ENCODE results near the gene ASTL.
"Not testable (repeated sequence)": the region's sequence is repeated elsewhere in the genome, so short reads cannot be mapped to it uniquely, and the experiment has no call there.

Gene ASTL

GRCh38 chr2:96095116-96095636, 43.1 kb downstream of the ASTL start:
- FAIRE-seq, result no peak

DNA sequence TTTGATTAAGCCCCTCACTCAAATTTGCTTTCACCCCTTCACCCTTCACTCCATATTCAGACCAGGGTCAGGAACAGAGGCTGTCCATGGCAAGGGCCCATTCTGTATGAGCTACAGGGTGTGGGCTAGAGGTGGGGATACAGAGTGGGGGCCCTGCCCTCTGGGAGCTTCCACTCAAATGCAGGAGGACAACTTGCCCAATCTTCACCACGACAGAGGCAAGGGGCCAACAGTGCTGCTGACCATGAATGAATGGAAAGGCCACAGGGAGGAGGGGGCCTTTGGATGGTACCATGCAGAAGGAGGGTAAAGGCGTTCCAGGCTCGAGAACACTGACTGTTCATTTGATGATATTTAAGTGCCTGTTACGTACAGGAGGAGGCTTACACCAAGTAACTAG, 44.8 kb downstream of the ASTL start:
- no peak for FAIRE-seq

GRCh38 chr2:96092951-96093350, 45.4 kb downstream of the ASTL start:
- FAIRE-seq, result no peak

GRCh38 chr2:96092573-96092877, 45.8 kb downstream of the ASTL start:
- no peak for FAIRE-seq

- FAIRE-seq, result no peak
Measured at GRCh38 chr2:96091711-96092572, 46.4 kb downstream of the ASTL start.

DNA sequence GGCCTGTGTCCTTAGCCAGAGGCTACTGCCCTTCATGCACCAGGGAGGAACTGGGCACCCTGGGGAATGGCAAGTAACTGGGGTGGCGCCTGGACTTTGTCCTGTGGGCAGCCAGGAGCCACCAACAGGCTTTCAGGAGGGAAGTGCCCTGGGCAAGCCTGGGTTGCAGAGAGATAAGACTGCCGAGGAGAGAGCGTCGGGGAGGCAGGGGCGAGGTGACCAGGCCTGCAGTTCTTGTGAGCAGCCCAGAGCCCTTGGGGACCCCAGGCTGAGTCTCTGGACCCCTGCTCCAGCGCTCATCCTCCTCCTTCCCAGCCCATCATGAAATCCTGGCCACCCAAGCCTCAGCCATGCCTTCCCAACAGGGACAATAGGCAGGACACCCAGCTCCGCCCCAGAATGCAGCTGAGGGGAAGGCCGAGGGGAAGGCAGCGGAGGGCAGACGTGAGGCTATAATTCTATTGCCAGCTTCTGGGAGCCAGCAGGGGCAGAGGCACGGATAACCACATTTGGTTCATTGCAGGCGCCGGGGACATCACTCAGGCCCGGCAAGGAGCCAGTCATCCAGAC, 47.1 kb downstream of the ASTL start:
- FAIRE-seq, result no peak

- FAIRE-seq, result no peak
Measured at GRCh38 chr2:96090196-96090926, 47.9 kb downstream of the ASTL start.

DNA sequence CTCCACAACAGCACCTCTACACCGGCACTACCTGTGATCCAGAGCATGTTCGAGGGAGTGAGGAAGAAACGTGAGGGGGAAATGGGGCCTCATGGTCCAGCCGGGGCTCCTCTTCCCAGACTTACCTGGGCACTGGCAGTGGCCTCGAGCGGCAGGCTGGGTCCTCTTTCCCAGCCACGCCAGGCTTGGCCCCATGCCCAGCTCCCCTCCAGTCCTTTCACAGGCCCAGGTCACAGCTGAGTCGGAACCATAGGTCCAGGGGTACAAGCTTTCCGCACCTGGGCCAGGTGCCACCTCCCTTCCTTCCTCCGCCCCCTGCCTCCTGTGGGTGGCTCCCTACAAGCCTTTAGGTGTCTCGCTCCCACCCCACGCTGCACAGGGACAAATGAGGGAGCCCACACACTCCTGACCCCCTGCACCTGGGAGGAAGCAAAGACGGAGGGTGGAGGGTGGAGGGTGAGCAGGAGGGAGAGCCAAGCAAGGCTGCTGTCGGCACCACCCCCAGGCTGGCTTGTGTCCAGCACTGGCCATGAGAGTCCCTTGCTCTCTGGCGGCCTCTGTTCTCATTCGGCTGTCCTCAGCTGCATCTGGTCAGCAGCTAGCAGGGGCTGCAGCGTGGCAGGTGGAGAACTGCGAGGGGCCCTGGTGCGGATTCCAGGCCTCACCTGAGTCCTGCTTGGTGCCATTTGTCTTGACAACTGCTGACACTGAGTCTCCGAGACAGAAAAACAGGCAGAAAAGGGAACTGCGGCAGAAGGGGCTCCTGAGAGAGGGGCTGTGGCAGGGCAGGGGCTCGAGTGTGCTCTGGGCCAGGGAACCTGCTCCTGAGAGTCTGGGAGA, 48.7 kb downstream of the ASTL start:
- no peak for FAIRE-seq

DNA sequence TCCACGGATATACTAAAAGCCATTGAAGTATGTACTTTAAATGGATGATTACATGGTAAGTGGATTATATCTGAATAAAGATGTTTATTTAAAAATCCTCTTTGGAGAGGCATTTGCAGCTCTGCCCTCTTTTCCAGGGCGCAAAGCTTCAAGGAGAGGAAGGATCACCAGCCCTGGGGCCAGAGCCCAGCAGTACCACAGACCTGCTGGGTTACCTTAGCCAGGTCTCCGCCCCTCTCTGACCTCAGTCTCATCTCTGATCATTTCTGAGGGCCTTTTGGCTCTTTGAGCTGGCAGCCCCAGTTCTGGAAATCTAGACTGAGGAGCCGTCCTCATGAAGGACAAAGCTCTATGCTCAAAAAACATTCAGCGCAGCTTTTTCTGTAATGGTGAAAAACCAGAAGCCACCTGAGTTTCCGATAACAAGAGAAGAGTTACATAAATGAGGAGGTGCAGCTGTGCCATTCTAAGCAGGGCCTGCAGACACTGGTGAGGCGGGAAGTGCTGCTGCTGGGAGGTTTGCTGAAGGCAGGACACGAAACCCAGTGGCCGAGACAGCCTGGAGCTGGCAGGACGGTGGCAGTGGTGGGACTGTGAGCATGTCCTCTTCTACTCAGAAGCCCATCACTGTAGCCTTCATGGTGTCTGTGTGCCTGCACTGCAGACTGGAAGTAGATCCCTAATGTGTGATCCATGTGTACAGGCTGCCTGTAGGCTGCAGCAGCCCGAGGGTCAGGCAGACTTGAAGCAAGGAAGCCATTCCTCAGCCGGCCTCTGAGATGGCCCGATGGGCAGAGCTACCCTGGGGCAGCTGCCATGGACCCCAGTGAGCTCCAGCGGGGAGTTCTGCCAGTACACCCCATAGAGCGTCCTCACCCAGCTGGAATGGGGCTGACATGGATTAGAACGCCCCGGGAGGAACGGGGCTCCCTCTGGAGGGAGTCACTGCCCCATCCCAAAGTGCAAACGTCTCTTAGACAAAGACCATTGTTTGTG, 49.7 kb downstream of the ASTL start:
- no peak for FAIRE-seq

- FAIRE-seq, result no peak
Measured at GRCh38 chr2:96087130-96087529, 51.2 kb downstream of the ASTL start.

DNA sequence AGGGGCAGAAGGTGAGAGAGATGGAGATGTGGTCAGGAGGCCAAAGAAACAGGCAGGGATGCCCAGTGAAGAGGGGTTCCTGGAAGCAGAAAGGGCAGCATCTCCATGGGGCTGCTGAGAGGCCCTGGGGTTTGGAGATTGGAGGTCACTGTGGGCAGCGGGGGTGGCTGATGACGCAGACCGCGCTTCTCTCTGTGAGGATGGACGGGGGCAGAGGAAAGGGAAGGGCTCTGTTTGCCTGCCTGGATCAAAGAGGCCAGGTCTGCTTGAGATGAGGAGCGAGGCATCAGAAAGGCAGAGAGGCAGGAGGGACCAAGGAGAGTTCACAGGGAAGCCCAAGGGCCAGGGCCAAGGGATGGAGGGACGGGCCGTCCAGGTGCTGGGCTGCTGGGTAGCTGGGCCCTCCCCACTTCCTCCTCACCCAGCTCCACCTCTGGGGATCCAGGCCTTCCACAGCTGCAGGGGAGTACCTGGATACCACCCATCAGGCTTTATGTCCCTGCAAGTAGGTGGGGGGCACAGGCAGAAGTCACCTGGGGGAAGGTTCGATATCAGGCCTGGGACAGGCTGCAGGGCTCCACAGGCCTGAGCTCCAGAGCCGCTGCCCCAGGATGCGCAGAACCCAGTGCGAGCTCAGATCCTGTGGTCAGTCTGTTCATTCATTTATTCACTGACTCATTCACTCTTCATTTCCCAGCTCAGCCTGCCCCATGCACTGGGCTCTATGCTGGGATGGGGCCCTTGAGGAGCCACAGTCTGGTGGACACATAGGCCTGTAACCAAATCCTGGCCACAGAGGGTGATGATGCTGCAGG, 52.6 kb downstream of the ASTL start:
- FAIRE-seq, result no peak

DNA sequence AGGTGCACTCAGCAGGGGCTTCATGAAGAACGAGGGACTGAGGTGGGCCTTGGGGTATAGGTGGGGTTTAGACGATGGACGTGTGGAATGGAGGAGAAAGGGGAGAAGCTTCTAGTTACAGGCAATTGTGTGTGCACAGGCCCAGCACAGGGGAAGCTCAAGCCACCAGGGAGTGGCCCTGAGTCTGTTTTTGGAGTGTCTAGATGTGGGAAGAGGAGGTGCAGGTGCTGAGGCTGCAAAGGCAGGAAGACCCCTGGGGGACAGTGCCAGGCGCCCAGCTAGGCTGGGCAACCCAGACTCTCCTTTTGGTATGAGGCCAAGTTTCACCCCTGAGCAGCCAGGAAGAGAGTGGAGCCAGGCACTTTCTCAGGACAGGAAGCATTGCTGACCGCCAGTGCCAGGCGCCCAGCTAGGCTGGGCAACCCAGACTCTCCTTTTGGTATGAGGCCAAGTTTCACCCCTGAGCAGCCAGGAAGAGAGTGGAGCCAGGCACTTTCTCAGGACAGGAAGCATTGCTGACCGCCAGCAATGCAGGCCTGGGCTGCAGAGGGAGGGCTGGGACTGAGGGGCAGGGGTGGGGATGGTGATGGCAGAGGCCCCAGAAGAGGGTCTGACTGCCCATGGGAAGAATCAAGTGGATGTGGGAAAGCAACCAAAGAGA, 53.3 kb downstream of the ASTL start:
- not testable (repeated sequence) for FAIRE-seq

DNA sequence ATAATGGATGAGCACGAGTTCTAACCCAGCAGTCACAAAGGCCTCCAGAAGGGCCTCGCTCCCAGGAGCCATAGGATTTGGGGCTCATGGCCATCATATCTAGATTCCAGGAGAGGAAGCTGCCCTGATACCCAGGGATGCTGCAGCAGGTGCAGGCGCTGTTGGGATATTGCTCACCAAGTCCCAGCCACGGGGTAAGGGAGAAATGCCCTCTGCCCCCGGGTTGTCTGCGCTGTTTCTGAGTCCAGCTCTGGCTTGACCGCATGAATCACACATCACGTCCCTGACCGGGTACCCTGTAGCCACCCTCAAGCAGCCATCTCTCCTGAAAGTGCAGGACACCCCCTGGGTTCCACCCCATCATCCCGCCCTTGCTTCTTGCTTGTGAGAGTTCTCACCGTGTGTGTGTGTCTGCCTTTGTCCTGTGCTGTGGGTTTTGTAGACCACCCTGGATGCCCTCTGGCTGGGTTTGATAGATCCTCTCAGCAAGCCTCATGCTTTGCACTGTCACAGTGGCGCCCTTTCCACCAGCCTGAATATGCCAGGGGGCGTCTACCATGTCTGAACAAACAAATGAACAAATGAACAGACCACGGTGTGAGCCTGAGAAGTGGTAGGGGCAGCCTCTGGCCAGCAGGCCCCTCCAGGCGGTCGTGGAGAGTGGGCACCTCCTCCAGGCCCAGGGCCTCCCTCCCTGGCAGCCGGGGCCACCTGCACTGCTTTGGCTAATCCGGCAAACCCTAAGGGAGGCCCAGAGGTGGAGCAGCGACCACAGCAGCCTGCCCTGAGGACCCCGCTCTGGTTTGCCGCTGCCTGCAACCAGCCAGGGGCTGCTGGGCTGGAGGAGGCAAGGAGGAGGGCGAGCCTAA, 54.1 kb downstream of the ASTL start:
- FAIRE-seq, result no peak

GRCh38 chr2:96083064-96083939, 55.0 kb downstream of the ASTL start:
- no peak for FAIRE-seq

GRCh38 chr2:96082211-96083063, 55.9 kb downstream of the ASTL start:
- no peak for FAIRE-seq

GRCh38 chr2:96081042-96081441, 57.3 kb downstream of the ASTL start:
- no peak for FAIRE-seq

GRCh38 chr2:96075199-96075771, 63.0 kb downstream of the ASTL start:
- FAIRE-seq, result no peak

All from TTC549 (cell line).